Vagina (tissue), 2 donors: ENCODE measurements around the gene PDIA5.

Experiments
- CTCF ChIP-seq, 3 experiments: fragments of 450-650 bp in 2 of 3; fragments of 200-600 bp in 1 of 3; sonication (generic) in 1 of 3; IDR thresholded peaks; one replicate each; pipeline ENCODE4 v1.5.1; 2017 to 2019; ENCODE audit warnings: antibody characterized with exemption in 3 of 3, mild to moderate bottlenecking in 2 of 3, moderate library complexity in 2 of 3
- POLR2A ChIP-seq, 2 donors: fragments of 450-650 bp; IDR thresholded peaks; one replicate each; pipeline ENCODE4 v1.6.1; 2017; ENCODE audit warnings: antibody characterized with exemption in 2 of 2, mild to moderate bottlenecking in 2 of 2, moderate library complexity in 2 of 2

- no peak for TF ChIP-seq CTCF (IDR thresholded peaks at IDR 0.05)
- no peak for TF ChIP-seq POLR2A (IDR thresholded peaks at IDR 0.05)
These were observed 53.7 kb downstream of the PDIA5 start for GRCh38 chr3:123120573-123120972.
